Duodenal mucosa (tissue), 2 donors: ENCODE measurements around the gene SPATA20.

Experiments used
- H3K27ac ChIP-seq: one replicate; pipeline ENCODE4 v1.7.0; 2013; ENCODE audit warnings: low read depth, low read length
- H3K27me3 ChIP-seq, 2 donors: one replicate each; pipeline ENCODE4 v1.7.0; 2013; ENCODE audit warnings: low read length in 2 of 2, control low read depth in 1 of 2; ENCODE audit not compliant: insufficient read depth in 2 of 2, control insufficient read depth in 1 of 2
- H3K36me3 ChIP-seq, 2 donors: one replicate each; pipeline ENCODE4 v1.7.0; 2013; ENCODE audit warnings: low read length in 2 of 2, control low read depth in 1 of 2; ENCODE audit not compliant: insufficient read depth in 2 of 2, control insufficient read depth in 1 of 2
- H3K4me1 ChIP-seq, 2 donors: one replicate each; pipeline ENCODE4 v1.7.0; 2013; ENCODE audit warnings: low read length in 2 of 2, control low read depth in 1 of 2; ENCODE audit not compliant: insufficient read depth in 2 of 2, control insufficient read depth in 1 of 2
- H3K4me3 ChIP-seq, 2 donors: one replicate each; pipeline ENCODE4 v1.7.0; 2013; ENCODE audit warnings: low read length in 2 of 2, low read depth in 1 of 2
- H3K9ac ChIP-seq, 2 donors: one replicate each; pipeline ENCODE4 v1.7.0; 2013; ENCODE audit warnings: low read length in 2 of 2, low read depth in 1 of 2
- H3K9me3 ChIP-seq, 2 donors: one replicate each; pipeline ENCODE4 v1.7.0; 2013; ENCODE audit warnings: low read length in 2 of 2, control low read depth in 1 of 2; ENCODE audit not compliant: control insufficient read depth in 1 of 2

SPATA20 gene

GRCh38 chr17:50520483-50520882, 26.5 kb upstream of the SPATA20 start:
- no peak overlapping the region for H3K27ac ChIP-seq
- no peak overlapping the region for H3K9ac ChIP-seq
- no peaks in the 10 kb centered on the region for H3K9me3 ChIP-seq
- H3K27me3 ChIP-seq, result no peaks in the 10 kb centered on the region
- no peaks in the 10 kb centered on the region for H3K4me1 ChIP-seq
- H3K36me3 ChIP-seq, result no peaks in the 10 kb centered on the region
- H3K4me3 ChIP-seq, result no peak overlapping the region

- H3K36me3 ChIP-seq, result no peaks in the 10 kb centered on the region
Observed at GRCh38 chr17:50521514-50521913, 25.5 kb upstream of the SPATA20 start.

GRCh38 chr17:50522766-50523165, 24.2 kb upstream of the SPATA20 start:
- Histone ChIP-seq H3K36me3 (no peaks in the 10 kb centered on the region), H3K27me3 (no peaks in the 10 kb centered on the region), H3K4me1 (no peaks in the 10 kb centered on the region), H3K9me3 (no peaks in the 10 kb centered on the region), H3K9ac (no peak overlapping the region), H3K27ac (no peak overlapping the region), H3K4me3 (no peak overlapping the region)

More at GRCh38 chr17:50521514-50521913, 25.5 kb upstream of the SPATA20 start:
- H3K9me3 ChIP-seq, result no peaks in the 10 kb centered on the region
- H3K27me3 ChIP-seq, result no peaks in the 10 kb centered on the region
- no peaks in the 10 kb centered on the region for H3K4me1 ChIP-seq
- H3K9ac ChIP-seq, result no peak overlapping the region
- H3K4me3 ChIP-seq, result no peak overlapping the region
- H3K27ac ChIP-seq, result no peak overlapping the region

GRCh38 chr17:50523208-50523607, 23.8 kb upstream of the SPATA20 start:
- Histone ChIP-seq H3K36me3 (no peaks in the 10 kb centered on the region), H3K4me1 (no peaks in the 10 kb centered on the region), H3K4me3 (no peak overlapping the region), H3K9ac (no peak overlapping the region), H3K27ac (no peak overlapping the region), H3K27me3 (no peaks in the 10 kb centered on the region), H3K9me3 (no peaks in the 10 kb centered on the region)

- Histone ChIP-seq H3K36me3 (no peaks in the 10 kb centered on the region), H3K9me3 (no peaks in the 10 kb centered on the region), H3K27me3 (peaks cover 0 to 3% of the 10 kb centered on the region in 2 donors), H3K27ac (no peak overlapping the region), H3K4me3 (no peak overlapping the region), H3K4me1 (no peaks in the 10 kb centered on the region), H3K9ac (no peak overlapping the region)
Observed at GRCh38 chr17:50524838-50525237, 22.1 kb upstream of the SPATA20 start.

GRCh38 chr17:50527155-50527762, 19.7 kb upstream of the SPATA20 start:
- Histone ChIP-seq H3K27ac (no peak overlapping the region), H3K36me3 (no peaks in the 10 kb centered on the region), H3K4me1 (peaks cover 9 to 12% of the 10 kb centered on the region in 2 donors), H3K9me3 (no peaks in the 10 kb centered on the region), H3K9ac (no peak overlapping the region), H3K27me3 (peaks cover 1 to 6% of the 10 kb centered on the region in 2 donors), H3K4me3 (no peak overlapping the region)

- H3K9ac ChIP-seq, result no peak overlapping the region
- H3K27me3 ChIP-seq, result peaks cover 7 to 11% of the 10 kb centered on the region in 2 donors
- no peaks in the 10 kb centered on the region for H3K36me3 ChIP-seq
- no peak overlapping the region for H3K27ac ChIP-seq
- no peak overlapping the region for H3K4me3 ChIP-seq
- H3K9me3 ChIP-seq, result no peaks in the 10 kb centered on the region
- peaks cover 14 to 16% of the 10 kb centered on the region in 2 donors for H3K4me1 ChIP-seq
Observed at GRCh38 chr17:50527949-50528474, 19.0 kb upstream of the SPATA20 start.

GRCh38 chr17:50529849-50530248, 17.1 kb upstream of the SPATA20 start:
- Histone ChIP-seq H3K27me3 (peaks cover 7 to 16% of the 10 kb centered on the region in 2 donors), H3K4me3 (no peak overlapping the region), H3K27ac (no peak overlapping the region), H3K9ac (no peak overlapping the region), H3K4me1 (peaks cover 19 to 33% of the 10 kb centered on the region in 2 donors), H3K9me3 (no peaks in the 10 kb centered on the region), H3K36me3 (no peaks in the 10 kb centered on the region)

- peaks cover 3 to 4% of the 10 kb centered on the region in 2 donors for H3K36me3 ChIP-seq
- H3K27me3 ChIP-seq, result peaks cover 7 to 16% of the 10 kb centered on the region in 2 donors
- peak overlapping the region in 1 of 2 donors; percentile 45 for H3K9ac ChIP-seq
- peaks cover 33 to 44% of the 10 kb centered on the region in 2 donors for H3K4me1 ChIP-seq
- no peak overlapping the region for H3K4me3 ChIP-seq
- no peaks in the 10 kb centered on the region for H3K9me3 ChIP-seq
- H3K27ac ChIP-seq, result no peak overlapping the region
Observed at GRCh38 chr17:50531428-50532025, 15.4 kb upstream of the SPATA20 start.

GRCh38 chr17:50532452-50533024, 14.4 kb upstream of the SPATA20 start, which contains the start of gene EPN3:
Gene EPN3, plus strand, starts transcription at chr17:50532735. Its CDS starts 3,822 bp downstream, at chr17:50536557.
- Histone ChIP-seq H3K4me3 (peak within 1 kb of the TSS; percentile 77 to 79), H3K9me3 (no peaks in the 10 kb centered on the region), H3K27me3 (peaks cover 7 to 16% of the 10 kb centered on the region in 2 donors), H3K4me1 (peaks cover 40 to 45% of the 10 kb centered on the region in 2 donors), H3K9ac (peak within 1 kb of the TSS; percentile 72 to 87), H3K27ac (peak within 1 kb of the TSS; percentile 92), H3K36me3 (peaks cover 3 to 9% of the 10 kb centered on the region in 2 donors)
